ENCODE measurements around the gene IREB2. TPM values are rescaled to one million over a fixed set of nuclear protein-coding genes. Genes with fewer than 3 reads are reported as not detected.
A peak's percentile ranks its signal among the peaks of the same experiment; 100 is the strongest.
"Not testable (repeated sequence)": the region's sequence is repeated elsewhere in the genome, so short reads cannot be mapped to it uniquely, and the experiment has no call there.

The IREB2 gene
- total and polyA plus RNA-seq, 4 donors, result 7.9 to 49.4 (median 22.0) TPM

GRCh38 chr15:78434711-78435110 lies 3.3 kb upstream of the IREB2 start:
- DNase-seq; H3K27me3 ChIP-seq (ENCODE audit: control insufficient read depth in 1 of 2, insufficient read depth in 2 of 2, low read length in 1 of 2): not testable (repeated sequence)

GRCh38 chr15:78437107-78437761 lies 782 bp upstream of the IREB2 start:
- Histone ChIP-seq H3K27ac (ENCODE audit: low read depth in 1 of 2, low read length in 2 of 2) (peak overlapping the region in 1 of 2 donors; percentile 78), H3K4me1 (ENCODE audit: control insufficient read depth in 1 of 2, insufficient read depth in 2 of 2, low read length in 2 of 2) (no peaks in the 10 kb centered on the region), H3K4me3 (ENCODE audit: low read length in 2 of 2) (peak overlapping the region; percentile 23 to 93), H3K9me3 (ENCODE audit: control insufficient read depth, low read length) (no peaks in the 10 kb centered on the region), H3K27me3 (ENCODE audit: control insufficient read depth in 1 of 2, insufficient read depth in 2 of 2, low read length in 1 of 2) (no peaks in the 10 kb centered on the region), H3K36me3 (ENCODE audit: control insufficient read depth in 1 of 2, insufficient read depth in 2 of 2, low read length in 1 of 2) (peaks cover 0 to 4% of the 10 kb centered on the region in 2 donors)
- DNase-seq (no peak), ATAC-seq (ENCODE audit: low FRiP score) (no peak)
- WGBS, 2 donors, result 13 to 18% methylated on average over 11 of the region's 11 CpGs
- intact Hi-C loops (cut with DNase I), result loop anchor here in 1 of 2 donors (5.0 to 10.0 kb wide), 2 partner anchors 105 to 172 kb away; partner anchors contain the start of genes DNAJA4 and PSMA4

More at GRCh38 chr15:78434711-78435110, 3.3 kb upstream of the IREB2 start:
- not testable (repeated sequence) for H3K9me3 ChIP-seq (ENCODE audit: control insufficient read depth, low read length); ATAC-seq (ENCODE audit: low FRiP score); H3K4me3 ChIP-seq (ENCODE audit: low read length in 2 of 2); H3K4me1 ChIP-seq (ENCODE audit: control insufficient read depth in 1 of 2, insufficient read depth in 2 of 2, low read length in 2 of 2); H3K27ac ChIP-seq (ENCODE audit: low read depth in 1 of 2, low read length in 2 of 2); H3K36me3 ChIP-seq (ENCODE audit: control insufficient read depth in 1 of 2, insufficient read depth in 2 of 2, low read length in 1 of 2)
- intact Hi-C loops (cut with DNase I), result loop anchor here in 1 of 2 donors (5.0 to 10.0 kb wide), 2 partner anchors 108 to 170 kb away; partner anchors contain the start of genes DNAJA4 and PSMA4
- WGBS, 2 donors, result 65 to 68% methylated on average over 6 of the region's 6 CpGs

GRCh38 chr15:78438619-78439285 lies 736 bp downstream of the IREB2 start:
- H3K36me3 ChIP-seq (ENCODE audit: control insufficient read depth in 1 of 2, insufficient read depth in 2 of 2, low read length in 1 of 2), result peaks cover 0 to 4% of the 10 kb centered on the region in 2 donors
- H3K27me3 ChIP-seq (ENCODE audit: control insufficient read depth in 1 of 2, insufficient read depth in 2 of 2, low read length in 1 of 2), result no peaks in the 10 kb centered on the region
- 0% methylated on average over 23 of the region's 23 CpGs for WGBS, 2 donors
- intact Hi-C loops (cut with DNase I), result loop anchor here in 1 of 2 donors (5.0 to 10.0 kb wide), 2 partner anchors 104 to 174 kb away; partner anchors contain the start of genes DNAJA4 and PSMA4
- ATAC-seq (ENCODE audit: low FRiP score), result peak; percentile 30
- no peaks in the 10 kb centered on the region for H3K9me3 ChIP-seq (ENCODE audit: control insufficient read depth, low read length)
- H3K27ac ChIP-seq (ENCODE audit: low read depth in 1 of 2, low read length in 2 of 2), result peak overlapping the region; percentile 51 to 78
- no peak for DNase-seq
- no peaks in the 10 kb centered on the region for H3K4me1 ChIP-seq (ENCODE audit: control insufficient read depth in 1 of 2, insufficient read depth in 2 of 2, low read length in 2 of 2)
- peak overlapping the region; percentile 70 to 71 for H3K4me3 ChIP-seq (ENCODE audit: low read length in 2 of 2)

GRCh38 chr15:78440375-78441373 lies 2.7 kb downstream of the IREB2 start:
- H3K36me3 ChIP-seq (ENCODE audit: control insufficient read depth in 1 of 2, insufficient read depth in 2 of 2, low read length in 1 of 2), result peaks cover 0 to 4% of the 10 kb centered on the region in 2 donors
- no peak overlapping the region for H3K27ac ChIP-seq (ENCODE audit: low read depth in 1 of 2, low read length in 2 of 2)
- H3K4me1 ChIP-seq (ENCODE audit: control insufficient read depth in 1 of 2, insufficient read depth in 2 of 2, low read length in 2 of 2), result no peaks in the 10 kb centered on the region
- ATAC-seq (ENCODE audit: low FRiP score), result no peak
- DNase-seq, result no peak
- WGBS, 2 donors, result 79 to 80% methylated on average over 3 of the region's 3 CpGs
- H3K9me3 ChIP-seq (ENCODE audit: control insufficient read depth, low read length), result no peaks in the 10 kb centered on the region
- no peak overlapping the region for H3K4me3 ChIP-seq (ENCODE audit: low read length in 2 of 2)
- intact Hi-C loops (cut with DNase I), result no loop called here
- H3K27me3 ChIP-seq (ENCODE audit: control insufficient read depth in 1 of 2, insufficient read depth in 2 of 2, low read length in 1 of 2), result no peaks in the 10 kb centered on the region

- ATAC-seq (ENCODE audit: low FRiP score) (no peak), DNase-seq (no peak)
- H3K27me3 ChIP-seq (ENCODE audit: control insufficient read depth in 1 of 2, insufficient read depth in 2 of 2, low read length in 1 of 2), result no peaks in the 10 kb centered on the region
- H3K36me3 ChIP-seq (ENCODE audit: control insufficient read depth in 1 of 2, insufficient read depth in 2 of 2, low read length in 1 of 2), result peaks cover 2 to 4% of the 10 kb centered on the region in 2 donors
- WGBS, 2 donors, result 75 to 77% methylated on average over 1 of the region's 1 CpG
- H3K9me3 ChIP-seq (ENCODE audit: control insufficient read depth, low read length), result no peaks in the 10 kb centered on the region
- H3K4me3 ChIP-seq (ENCODE audit: low read length in 2 of 2), result no peak overlapping the region
- intact Hi-C loops (cut with DNase I), result no loop called here
- no peak overlapping the region for H3K27ac ChIP-seq (ENCODE audit: low read depth in 1 of 2, low read length in 2 of 2)
- H3K4me1 ChIP-seq (ENCODE audit: control insufficient read depth in 1 of 2, insufficient read depth in 2 of 2, low read length in 2 of 2), result no peaks in the 10 kb centered on the region
These were observed 6.2 kb downstream of the IREB2 start for GRCh38 chr15:78444255-78444654.

GRCh38 chr15:78445875-78446274 lies 7.9 kb downstream of the IREB2 start:
- no peaks in the 10 kb centered on the region for H3K9me3 ChIP-seq (ENCODE audit: control insufficient read depth, low read length)
- DNase-seq (no peak), ATAC-seq (ENCODE audit: low FRiP score) (no peak)
- H3K4me1 ChIP-seq (ENCODE audit: control insufficient read depth in 1 of 2, insufficient read depth in 2 of 2, low read length in 2 of 2), result no peaks in the 10 kb centered on the region
- H3K27me3 ChIP-seq (ENCODE audit: control insufficient read depth in 1 of 2, insufficient read depth in 2 of 2, low read length in 1 of 2), result no peaks in the 10 kb centered on the region
- intact Hi-C loops (cut with DNase I), result no loop called here
- WGBS, 2 donors, result 87 to 90% methylated on average over 2 of the region's 2 CpGs
- H3K27ac ChIP-seq (ENCODE audit: low read depth in 1 of 2, low read length in 2 of 2), result no peak overlapping the region
- H3K4me3 ChIP-seq (ENCODE audit: low read length in 2 of 2), result no peak overlapping the region
- peaks cover 0 to 2% of the 10 kb centered on the region in 2 donors for H3K36me3 ChIP-seq (ENCODE audit: control insufficient read depth in 1 of 2, insufficient read depth in 2 of 2, low read length in 1 of 2)

- 87 to 95% methylated on average over 3 of the region's 3 CpGs for WGBS, 2 donors
- no peaks in the 10 kb centered on the region for H3K27me3 ChIP-seq (ENCODE audit: control insufficient read depth in 1 of 2, insufficient read depth in 2 of 2, low read length in 1 of 2)
- peaks cover 0 to 2% of the 10 kb centered on the region in 2 donors for H3K36me3 ChIP-seq (ENCODE audit: control insufficient read depth in 1 of 2, insufficient read depth in 2 of 2, low read length in 1 of 2)
- no peaks in the 10 kb centered on the region for H3K4me1 ChIP-seq (ENCODE audit: control insufficient read depth in 1 of 2, insufficient read depth in 2 of 2, low read length in 2 of 2)
- DNase-seq (no peak), ATAC-seq (ENCODE audit: low FRiP score) (no peak)
- no peaks in the 10 kb centered on the region for H3K9me3 ChIP-seq (ENCODE audit: control insufficient read depth, low read length)
- no peak overlapping the region for H3K27ac ChIP-seq (ENCODE audit: low read depth in 1 of 2, low read length in 2 of 2)
- no peak overlapping the region for H3K4me3 ChIP-seq (ENCODE audit: low read length in 2 of 2)
- intact Hi-C loops (cut with DNase I), result no loop called here
These were observed 8.5 kb downstream of the IREB2 start for GRCh38 chr15:78446551-78446950.

Measured in aorta (tissue), 5 donors.